GM10266 (cell line): ENCODE data around the gene COG2.

ENCODE experiments used
- DNase-seq: peaks from one replicate; pipeline ENCODE4 v3.0.0; 2012; ENCODE audit errors: extremely low spot score
- TF ChIP-seq, protein P1 (sequence below): IDR thresholded peaks from 2 replicates; pipeline ENCODE4 v1.5.1; 2012; ENCODE audit warnings: mild to moderate bottlenecking, low read depth; ENCODE audit not compliant: control insufficient read depth, insufficient read depth; ENCODE audit errors: missing control alignments

Gene COG2

GRCh38 chr1:230706020-230706699 is 63.9 kb downstream of the COG2 start:
- DNase-seq: no peak
- TF ChIP-seq, protein P1, sequence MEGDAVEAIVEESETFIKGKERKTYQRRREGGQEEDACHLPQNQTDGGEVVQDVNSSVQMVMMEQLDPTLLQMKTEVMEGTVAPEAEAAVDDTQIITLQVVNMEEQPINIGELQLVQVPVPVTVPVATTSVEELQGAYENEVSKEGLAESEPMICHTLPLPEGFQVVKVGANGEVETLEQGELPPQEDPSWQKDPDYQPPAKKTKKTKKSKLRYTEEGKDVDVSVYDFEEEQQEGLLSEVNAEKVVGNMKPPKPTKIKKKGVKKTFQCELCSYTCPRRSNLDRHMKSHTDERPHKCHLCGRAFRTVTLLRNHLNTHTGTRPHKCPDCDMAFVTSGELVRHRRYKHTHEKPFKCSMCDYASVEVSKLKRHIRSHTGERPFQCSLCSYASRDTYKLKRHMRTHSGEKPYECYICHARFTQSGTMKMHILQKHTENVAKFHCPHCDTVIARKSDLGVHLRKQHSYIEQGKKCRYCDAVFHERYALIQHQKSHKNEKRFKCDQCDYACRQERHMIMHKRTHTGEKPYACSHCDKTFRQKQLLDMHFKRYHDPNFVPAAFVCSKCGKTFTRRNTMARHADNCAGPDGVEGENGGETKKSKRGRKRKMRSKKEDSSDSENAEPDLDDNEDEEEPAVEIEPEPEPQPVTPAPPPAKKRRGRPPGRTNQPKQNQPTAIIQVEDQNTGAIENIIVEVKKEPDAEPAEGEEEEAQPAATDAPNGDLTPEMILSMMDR: no peak

DNA sequence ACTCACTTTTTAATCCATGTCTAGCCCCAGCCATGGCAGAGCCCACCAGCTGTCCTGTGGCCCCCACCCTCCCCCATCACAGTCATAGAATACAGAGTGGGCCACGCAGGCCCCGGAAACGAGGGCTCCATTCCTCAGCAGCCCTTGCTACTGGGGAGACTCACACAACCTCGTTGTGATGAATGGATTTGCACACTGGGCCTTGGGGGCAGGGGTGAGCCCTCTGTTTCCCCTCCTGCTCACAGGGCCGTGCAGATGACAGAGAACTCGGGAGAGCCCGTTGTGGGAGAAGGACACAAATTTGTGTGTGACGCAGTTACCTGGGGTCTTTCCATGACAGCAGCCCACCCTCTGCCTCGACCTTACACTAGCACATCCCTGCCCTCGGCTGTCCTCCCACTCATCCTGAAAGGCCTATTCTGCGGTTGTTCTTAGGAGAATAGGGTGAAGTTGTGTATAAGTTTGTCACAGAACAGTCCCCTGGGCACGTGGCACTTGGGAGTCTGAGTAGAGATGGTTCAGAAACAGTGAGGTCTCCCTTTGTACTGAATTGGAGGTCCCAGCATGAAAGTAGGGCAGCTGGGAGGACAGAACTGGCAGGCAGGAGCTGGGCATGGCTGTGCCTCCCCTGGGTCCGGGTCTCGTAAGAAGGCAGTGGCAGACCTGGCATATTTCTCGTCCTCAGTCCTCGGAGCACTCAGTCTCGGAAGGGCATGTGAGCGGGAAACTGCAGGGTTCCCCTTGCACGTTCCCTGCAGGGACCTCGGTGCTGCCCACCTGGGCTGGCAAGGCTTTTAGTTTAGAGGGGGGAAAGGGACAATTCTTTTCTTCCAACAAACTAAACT is 64.8 kb downstream of the COG2 start:
- no peak for DNase-seq
- TF ChIP-seq, protein P1: no peak

- DNase-seq: no peak
- TF ChIP-seq, protein P1: no peak
These were observed 65.7 kb downstream of the COG2 start for GRCh38 chr1:230707732-230708630.

DNA sequence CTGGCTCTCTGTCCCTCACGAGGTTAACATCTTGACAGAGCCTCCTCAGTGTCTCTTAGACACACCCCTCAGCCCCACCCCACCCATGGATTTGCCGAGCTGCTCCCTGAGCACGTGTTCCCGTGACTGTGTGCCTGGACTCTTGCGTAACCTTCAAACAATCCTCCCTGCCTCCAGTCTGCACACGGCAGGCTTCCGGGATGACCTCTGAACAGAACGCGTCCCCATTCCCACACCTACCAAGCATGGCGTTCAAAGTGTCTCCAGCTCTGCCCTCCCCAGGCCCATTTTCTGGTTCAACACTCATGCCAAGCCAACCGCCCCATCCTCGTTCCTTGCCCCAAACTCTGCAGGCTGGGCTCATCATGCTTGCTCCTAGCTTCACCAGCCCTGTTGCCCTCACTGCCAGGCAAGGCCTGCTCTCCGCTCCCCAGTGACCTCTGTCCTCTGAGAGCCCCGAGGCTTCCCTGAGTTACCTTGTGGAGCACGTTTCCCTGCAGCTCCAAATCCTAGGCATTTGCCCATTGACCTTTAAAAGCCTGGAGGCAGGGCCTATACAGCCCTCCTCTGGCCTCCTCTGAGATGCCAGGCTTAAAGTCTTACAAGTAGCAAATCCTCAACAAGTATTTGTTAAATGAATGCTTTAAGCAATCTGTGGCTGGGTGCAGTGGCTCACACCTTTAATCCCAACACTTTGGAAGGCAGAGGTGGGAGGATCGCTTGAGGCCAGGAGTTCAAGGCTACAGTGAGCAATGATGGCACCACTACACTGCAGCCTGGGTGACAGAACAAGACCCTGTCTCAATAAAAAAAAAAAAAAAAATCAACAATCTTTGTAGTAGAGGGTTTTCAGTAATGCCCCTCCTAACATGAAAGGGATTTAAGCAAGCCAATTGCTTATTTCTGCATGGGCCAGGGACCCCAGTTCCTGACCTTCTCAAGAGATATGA is 66.6 kb downstream of the COG2 start:
- TF ChIP-seq, protein P1: no peak
- no peak for DNase-seq

- no peak for DNase-seq
- TF ChIP-seq, protein P1: no peak
These were observed 67.6 kb downstream of the COG2 start for GRCh38 chr1:230709619-230710542.
